ENCODE results near the gene SPDYE6. TPM values are rescaled to one million over a fixed set of nuclear protein-coding genes. Genes with fewer than 3 reads are reported as not detected.
A peak's percentile ranks its signal among the peaks of the same experiment; 100 is the strongest.

Gene SPDYE6
- total RNA-seq, 1 donor from 2014 or later = not detected

- Histone ChIP-seq H3K27me3 (no peaks in the 10 kb centered on the region), H3K9me3 (no peaks in the 10 kb centered on the region), H3K4me1 (peaks cover 7% of the 10 kb centered on the region), H3K27ac (no peak overlapping the region), H3K36me3 (no peaks in the 10 kb centered on the region), H3K4me3 (no peak overlapping the region)
- TF ChIP-seq CTCF (IDR thresholded peaks at IDR 0.05) = no peak
- no peak for DNase-seq
- intact Hi-C loops (cut with DNase I) = no loop called here
- ATAC-seq = no peak
These were observed 42.1 kb downstream of the SPDYE6 start for GRCh38 chr7:102313997-102314780.

- H3K36me3 ChIP-seq = no peaks in the 10 kb centered on the region
- H3K4me3 ChIP-seq = no peak overlapping the region
- ATAC-seq (no peak), DNase-seq (no peak)
- H3K4me1 ChIP-seq = peaks cover 3% of the 10 kb centered on the region
- no peak for TF ChIP-seq CTCF (IDR thresholded peaks at IDR 0.05)
- intact Hi-C loops (cut with DNase I) = no loop called here
- H3K27me3 ChIP-seq = no peaks in the 10 kb centered on the region
- H3K9me3 ChIP-seq = no peaks in the 10 kb centered on the region
- no peak overlapping the region for H3K27ac ChIP-seq
These were observed 43.9 kb downstream of the SPDYE6 start for GRCh38 chr7:102312317-102312716.

- H3K4me3 ChIP-seq = no peak overlapping the region
- no peaks in the 10 kb centered on the region for H3K27me3 ChIP-seq
- peaks cover 14% of the 10 kb centered on the region for H3K4me1 ChIP-seq
- intact Hi-C loops (cut with DNase I) = no loop called here
- no peaks in the 10 kb centered on the region for H3K36me3 ChIP-seq
- TF ChIP-seq CTCF (IDR thresholded peaks at IDR 0.05) = no peak
- ATAC-seq = no peak
- H3K27ac ChIP-seq = no peak overlapping the region
- H3K9me3 ChIP-seq = no peaks in the 10 kb centered on the region
- no peak for DNase-seq
These were observed 45.8 kb downstream of the SPDYE6 start for GRCh38 chr7:102310414-102310815.

- H3K4me3 ChIP-seq = peak overlapping the region; percentile 14
- peaks cover 19% of the 10 kb centered on the region for H3K4me1 ChIP-seq
- DNase-seq (peak; percentile 83), ATAC-seq (peak; percentile 92)
- intact Hi-C loops (cut with DNase I) = no loop called here
- no peaks in the 10 kb centered on the region for H3K36me3 ChIP-seq
- H3K27me3 ChIP-seq = no peaks in the 10 kb centered on the region
- no peaks in the 10 kb centered on the region for H3K9me3 ChIP-seq
- TF ChIP-seq CTCF (IDR thresholded peaks at IDR 0.05) = no peak
- H3K27ac ChIP-seq = no peak overlapping the region
These were observed 49.1 kb downstream of the SPDYE6 start for GRCh38 chr7:102306916-102307677.

GRCh38 chr7:102305414-102306268 is 50.6 kb downstream of the SPDYE6 start:
- Histone ChIP-seq H3K27me3 (no peaks in the 10 kb centered on the region), H3K27ac (no peak overlapping the region), H3K36me3 (no peaks in the 10 kb centered on the region), H3K4me3 (no peak overlapping the region), H3K4me1 (peaks cover 19% of the 10 kb centered on the region), H3K9me3 (no peaks in the 10 kb centered on the region)
- DNase-seq = no peak
- intact Hi-C loops (cut with DNase I) = no loop called here
- TF ChIP-seq CTCF (IDR thresholded peaks at IDR 0.05) = no peak
- no peak for ATAC-seq
